NCI-H146 treated with DMSO at 0.1 percent for 48 hours (cell line): Measurements from ENCODE around the gene SH2B2.
"Not testable (repeated sequence)": the region's sequence is repeated elsewhere in the genome, so short reads cannot be mapped to it uniquely, and the experiment has no call there.

Experiments
- DNase-seq: peaks from one replicate; lab custom pipeline; 2025; ENCODE audit not compliant: unreplicated experiment; lab: John Stamatoyannopoulos, UW

SH2B2 gene

GRCh38 chr7:102327183-102327582 is 40.5 kb downstream of the SH2B2 start:
- not testable (repeated sequence) for DNase-seq

- DNase-seq = not testable (repeated sequence)
Measured at GRCh38 chr7:102328863-102329262, 42.2 kb downstream of the SH2B2 start.

GRCh38 chr7:102329366-102329765 is 42.7 kb downstream of the SH2B2 start:
- not testable (repeated sequence) for DNase-seq

GRCh38 chr7:102330666-102331460 is 44.2 kb downstream of the SH2B2 start:
- not testable (repeated sequence) for DNase-seq

DNA sequence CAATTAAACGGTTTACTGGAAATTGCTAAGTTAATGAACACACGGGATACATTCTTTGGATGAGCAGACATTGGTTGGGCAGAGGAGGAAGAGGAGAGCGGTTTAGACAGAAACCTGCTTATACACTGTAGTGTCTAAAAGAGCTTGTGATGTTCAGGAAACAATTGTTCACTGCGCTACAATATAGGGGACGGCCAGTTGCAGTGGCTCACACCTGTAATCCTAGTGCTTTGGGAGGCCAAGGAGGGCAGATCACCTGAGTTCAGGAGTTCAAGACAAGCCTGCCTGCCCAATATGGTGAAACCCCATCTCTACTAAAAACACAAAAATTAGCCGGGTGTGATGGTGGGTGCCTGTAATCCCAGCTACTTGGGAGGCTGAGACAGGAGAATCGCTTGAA is 48.9 kb downstream of the SH2B2 start:
- DNase-seq = not testable (repeated sequence)

DNA sequence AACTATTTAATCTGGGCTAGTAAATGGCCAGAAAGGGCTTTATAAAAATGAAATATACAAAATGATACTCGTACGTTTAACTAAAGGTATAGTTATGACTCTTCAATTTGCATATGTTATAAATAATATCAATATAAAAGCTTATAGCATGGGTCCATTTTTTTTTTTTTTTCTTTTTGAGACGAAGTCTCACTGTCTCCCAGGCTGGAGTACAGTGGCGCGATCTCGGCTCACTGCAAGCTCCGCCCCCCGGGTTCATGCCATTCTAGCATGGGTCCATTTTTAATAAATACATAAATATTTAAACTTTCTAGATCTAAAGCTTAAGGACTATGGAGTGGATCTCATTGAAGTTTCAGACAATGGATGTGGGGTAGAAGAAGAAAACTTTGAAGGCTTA is 50.3 kb downstream of the SH2B2 start:
- not testable (repeated sequence) for DNase-seq

DNA sequence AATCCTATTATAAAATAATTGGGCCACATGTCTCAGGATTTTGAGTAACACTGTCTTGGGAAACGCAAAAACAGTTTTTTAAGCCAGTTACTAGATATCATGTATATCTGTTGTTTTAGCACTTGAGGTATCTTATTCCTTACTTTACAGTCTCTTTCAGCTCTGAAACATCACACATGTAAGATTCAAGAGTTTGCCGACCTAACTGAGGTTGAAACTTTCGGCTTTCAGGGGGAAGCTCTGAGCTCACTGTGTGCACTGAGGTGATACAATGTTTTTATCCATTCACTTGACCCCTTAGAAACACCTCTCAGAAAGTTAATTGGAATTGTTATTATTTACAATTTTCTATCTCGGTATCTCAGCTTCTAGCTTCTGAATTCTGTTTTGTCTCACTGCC is 50.8 kb downstream of the SH2B2 start:
- DNase-seq = not testable (repeated sequence)

DNA sequence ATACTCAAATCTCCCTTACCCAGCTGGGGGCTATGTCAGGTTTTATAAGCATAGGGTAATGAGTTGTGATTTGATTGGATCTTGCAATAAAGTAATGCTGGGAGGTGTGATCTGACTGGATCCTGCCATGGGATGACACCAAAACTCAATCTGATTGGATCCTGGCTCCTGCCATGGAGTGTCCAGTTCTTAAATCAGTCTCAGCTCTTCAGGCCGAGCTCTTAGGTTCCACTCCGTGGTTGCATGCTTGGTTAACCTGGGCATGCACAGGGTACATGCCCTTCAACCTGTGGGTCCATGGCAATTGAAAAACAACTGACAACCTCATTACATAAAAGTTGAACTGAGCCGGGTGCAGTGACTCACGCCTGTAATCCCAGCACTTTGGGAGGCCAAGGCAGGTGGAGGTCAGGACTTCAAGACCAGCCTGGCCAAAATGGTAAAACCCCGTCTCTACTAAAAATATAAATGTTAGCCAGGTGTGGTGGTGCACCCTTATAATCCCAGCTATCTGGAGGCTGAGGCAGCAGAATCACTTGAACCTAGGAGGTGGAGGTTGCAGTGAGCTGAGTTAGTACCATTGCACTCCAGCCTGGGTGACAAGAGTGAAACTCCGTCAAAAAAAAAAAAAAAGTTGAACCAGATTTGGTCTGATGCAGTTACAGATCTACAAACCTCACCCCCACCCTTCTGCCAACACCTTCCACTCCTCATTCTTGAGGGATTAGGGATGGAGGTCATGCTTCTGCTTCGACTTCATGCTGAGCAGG is 54.1 kb downstream of the SH2B2 start:
- DNase-seq = not testable (repeated sequence)

- DNase-seq = not testable (repeated sequence)
Measured at GRCh38 chr7:102346983-102347382, 60.3 kb downstream of the SH2B2 start.

GRCh38 chr7:102356344-102356743 is 69.7 kb downstream of the SH2B2 start, which contains the start of gene SPDYE6:
TSS of gene SPDYE6 (minus strand) at chr7:102356444. CDS start at chr7:102356023, 421 bp downstream.
- DNase-seq = not testable (repeated sequence)

DNA sequence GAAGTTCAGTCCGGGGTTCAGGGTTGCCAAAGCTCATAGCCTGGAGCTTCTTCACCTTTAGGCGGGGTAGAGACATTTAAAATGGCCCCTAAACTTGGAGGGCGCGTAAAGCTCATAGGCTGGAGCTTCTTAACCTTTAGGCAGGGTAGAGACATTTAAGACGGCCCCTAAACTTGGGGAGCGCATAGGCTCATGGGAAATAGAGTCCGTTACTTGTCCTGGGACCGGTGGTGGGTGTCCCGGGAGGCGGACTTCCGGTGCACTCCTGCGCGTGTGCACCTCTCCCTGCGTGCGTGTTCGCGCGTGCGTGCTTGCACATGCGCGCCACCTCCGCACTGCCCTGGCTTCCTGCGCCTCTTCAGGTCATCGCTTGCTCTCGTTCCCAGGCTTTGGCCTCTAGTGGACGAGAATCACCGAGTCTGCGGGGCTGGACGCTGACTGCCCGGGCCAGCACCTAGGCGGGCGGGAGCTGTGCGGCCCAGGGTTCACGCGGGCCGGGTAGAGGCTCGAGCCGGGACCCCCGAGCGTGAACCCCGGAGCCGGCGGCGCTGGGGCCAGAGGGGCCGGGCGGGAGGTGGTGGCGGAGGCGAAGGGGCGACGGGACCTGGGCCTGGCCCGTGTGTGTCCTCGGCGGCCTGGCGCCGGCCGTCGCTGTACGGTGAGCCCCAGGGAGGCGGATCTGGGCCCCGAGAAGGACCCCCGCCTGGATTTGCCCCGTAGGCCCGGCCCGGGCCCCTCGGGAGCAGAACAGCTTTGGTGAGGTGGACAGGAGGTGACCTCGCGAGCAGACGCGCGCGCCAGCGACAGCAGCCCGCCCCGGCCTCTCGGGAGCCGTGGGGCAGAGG is 77.1 kb downstream of the SH2B2 start:
- DNase-seq = peak; percentile 94

GRCh38 chr7:102364394-102364886 is 77.8 kb downstream of the SH2B2 start:
- DNase-seq = not testable (repeated sequence)

- not testable (repeated sequence) for DNase-seq
Measured at GRCh38 chr7:102365390-102365789, 78.7 kb downstream of the SH2B2 start.

DNA sequence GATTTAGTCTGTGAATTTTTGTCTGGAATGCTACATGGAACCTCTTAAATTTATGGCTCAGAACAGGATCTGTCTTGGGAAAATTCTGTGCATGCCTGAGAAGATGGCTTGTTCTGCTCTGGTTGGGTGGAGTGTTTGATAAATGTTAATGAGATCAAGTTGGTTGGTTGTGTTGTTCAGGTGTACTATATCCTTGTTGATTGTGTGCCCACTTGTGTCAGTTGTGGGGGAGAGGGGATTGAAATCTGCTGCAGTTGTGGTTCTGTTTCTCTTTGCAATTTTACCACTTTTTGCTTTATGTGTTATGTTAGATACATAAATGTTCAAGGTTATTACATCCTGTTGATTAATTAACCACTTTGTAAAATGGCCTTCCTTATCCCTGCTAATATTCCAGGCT is 83.4 kb downstream of the SH2B2 start:
- DNase-seq = not testable (repeated sequence)
